H9 (cell line): Measurements from ENCODE around the gene ABCC2. TPM values are rescaled to one million over a fixed set of nuclear protein-coding genes. Genes with fewer than 3 reads are reported as not detected.
A peak's percentile ranks its signal among the peaks of the same experiment; 100 is the strongest.

Experiments
- DNase-seq: peaks from one replicate; pipeline ENCODE4 v3.0.0-alpha.2; 2017
- H2AFZ ChIP-seq: one replicate; pipeline ENCODE4 v1.6.1; 2013; ENCODE audit warnings: mild to moderate bottlenecking, low read length, control low read depth, moderate library complexity
- H2AK5ac ChIP-seq: 2 replicates; pipeline ENCODE4 v1.6.1; 2013; ENCODE audit warnings: low read length, control low read depth, mixed read lengths; ENCODE audit not compliant: insufficient read length
- H2BK120ac ChIP-seq: one replicate; pipeline ENCODE4 v1.6.1; 2013; ENCODE audit warnings: low read depth, mild to moderate bottlenecking, low read length, control low read depth, inconsistent platforms; ENCODE audit not compliant: poor library complexity, severe bottlenecking
- H2BK12ac ChIP-seq: 2 replicates; pipeline ENCODE4 v1.6.1; 2013; ENCODE audit warnings: low read length, control low read depth, mixed read lengths, low read depth; ENCODE audit not compliant: insufficient read length
- H2BK15ac ChIP-seq: 2 replicates; pipeline ENCODE4 v1.6.1; 2013; ENCODE audit warnings: low read depth, low read length, control low read depth
- H2BK20ac ChIP-seq: one replicate; pipeline ENCODE4 v1.6.1; 2013; ENCODE audit warnings: low read depth, mild to moderate bottlenecking, low read length, control low read depth, inconsistent platforms; ENCODE audit not compliant: poor library complexity, severe bottlenecking
- H2BK5ac ChIP-seq: 2 replicates; pipeline ENCODE4 v1.6.1; 2013; ENCODE audit warnings: low read length, control low read depth, mixed read lengths; ENCODE audit not compliant: insufficient read length
- H3K14ac ChIP-seq: 2 replicates; pipeline ENCODE4 v1.6.1; 2013; ENCODE audit warnings: low read length, control low read depth; ENCODE audit not compliant: insufficient read depth
- H3K18ac ChIP-seq: 2 replicates; pipeline ENCODE4 v1.6.1; 2013; ENCODE audit warnings: low read depth, mild to moderate bottlenecking, mixed read lengths, low read length, control low read depth; ENCODE audit not compliant: insufficient read length
- H3K23ac ChIP-seq: 2 replicates; pipeline ENCODE4 v1.6.1; 2013; ENCODE audit warnings: low read length, control low read depth, mixed read lengths, low read depth; ENCODE audit not compliant: insufficient read length
- H3K23me2 ChIP-seq: 2 replicates; pipeline ENCODE4 v1.6.1; 2013; ENCODE audit warnings: low read depth, mild to moderate bottlenecking, mixed read lengths, low read length, control low read depth; ENCODE audit not compliant: insufficient read length, poor library complexity, severe bottlenecking
- H3K27ac ChIP-seq: 2 replicates; pipeline ENCODE4 v1.5.1; 2013; ENCODE audit warnings: low read length, control low read depth, mixed read lengths, low read depth; ENCODE audit not compliant: insufficient read length
- H3K27me3 ChIP-seq: 2 replicates; pipeline ENCODE4 v1.6.1; 2013; ENCODE audit warnings: low read length, control low read depth, inconsistent platforms; ENCODE audit not compliant: insufficient read depth
- H3K4ac ChIP-seq: 2 replicates; pipeline ENCODE4 v1.6.1; 2013; ENCODE audit warnings: low read depth, mild to moderate bottlenecking, control low read depth, inconsistent platforms, low read length, moderate library complexity
- H3K4me1 ChIP-seq: 2 replicates; pipeline ENCODE4 v1.6.1; 2013; ENCODE audit warnings: low read length, control low read depth, inconsistent platforms; ENCODE audit not compliant: insufficient read depth
- H3K4me2 ChIP-seq: 2 replicates; pipeline ENCODE4 v1.6.1; 2013; ENCODE audit warnings: low read length, control low read depth, mixed read lengths; ENCODE audit not compliant: insufficient read length, insufficient read depth
- H3K56ac ChIP-seq: 2 replicates; pipeline ENCODE4 v1.6.1; 2013; ENCODE audit warnings: low read depth, mild to moderate bottlenecking, mixed read lengths, low read length, control low read depth; ENCODE audit not compliant: insufficient read length
- H3K79me1 ChIP-seq: 2 replicates; pipeline ENCODE4 v1.6.1; 2013; ENCODE audit warnings: low read depth, mild to moderate bottlenecking, moderate library complexity, low read length, control low read depth, inconsistent platforms; ENCODE audit not compliant: insufficient read depth, poor library complexity, severe bottlenecking
- H3K79me2 ChIP-seq: 2 replicates; pipeline ENCODE4 v1.6.1; 2013; ENCODE audit warnings: low read length, control low read depth, inconsistent platforms; ENCODE audit not compliant: insufficient read depth
- H3K9ac ChIP-seq: 2 replicates; pipeline ENCODE4 v1.6.1; 2013; ENCODE audit warnings: low read length, control low read depth, mixed read lengths; ENCODE audit not compliant: insufficient read length; ENCODE audit errors: extremely low read depth
- H3K9me3 ChIP-seq: one replicate; pipeline ENCODE4 v1.6.1; 2013; ENCODE audit warnings: low read depth, low read length, inconsistent platforms; ENCODE audit not compliant: control insufficient read depth
- H3T11ph ChIP-seq: one replicate; pipeline ENCODE4 v1.6.1; 2013; ENCODE audit warnings: mild to moderate bottlenecking, low read length, control low read depth, inconsistent platforms
- H4K20me1 ChIP-seq: one replicate; pipeline ENCODE4 v1.6.1; 2013; ENCODE audit not compliant: control insufficient read depth, insufficient read length, insufficient read depth
- H4K5ac ChIP-seq: 2 replicates; pipeline ENCODE4 v1.6.1; 2013; ENCODE audit warnings: low read depth, mild to moderate bottlenecking, mixed read lengths, low read length, control low read depth; ENCODE audit not compliant: insufficient read length
- H4K8ac ChIP-seq: replicated peaks from 2 replicates; pipeline ENCODE4 v1.6.1; 2013; ENCODE audit warnings: low read length, control low read depth, mixed read lengths, low read depth; ENCODE audit not compliant: insufficient read length
- H4K91ac ChIP-seq: 2 replicates; pipeline ENCODE4 v1.6.1; 2013; ENCODE audit warnings: low read depth, mild to moderate bottlenecking, moderate library complexity, mixed read lengths, low read length, control low read depth; ENCODE audit not compliant: insufficient read length
- H3K27ac Mint-ChIP-seq, 3 experiments: 2 replicates in 2 of 3; 3 replicates in 1 of 3; pipeline ENCODE4 v1.8.0; 2020 to 2021; ENCODE audit warnings: mixed read lengths in 3 of 3, mild to moderate bottlenecking in 1 of 3, moderate library complexity in 1 of 3
- H3K27me3 Mint-ChIP-seq: 2 replicates; pipeline ENCODE4 v1.8.0; 2021; ENCODE audit warnings: low read depth, mild to moderate bottlenecking, moderate library complexity, mixed read lengths
- H3K36me3 Mint-ChIP-seq, 3 experiments: 2 replicates in 2 of 3; 3 replicates in 1 of 3; pipeline ENCODE4 v1.8.0; 2020 to 2021; ENCODE audit warnings: low read depth in 3 of 3, mixed read lengths in 3 of 3; ENCODE audit not compliant: insufficient read depth in 1 of 3
- H3K4me1 Mint-ChIP-seq, 2 experiments: 2 replicates each; pipeline ENCODE4 v1.8.0; 2020; ENCODE audit warnings: mixed read lengths in 2 of 2
- H3K4me3 Mint-ChIP-seq, 2 experiments: 2 replicates in 1 of 2; 3 replicates in 1 of 2; pipeline ENCODE4 v1.8.0; 2020 to 2021; ENCODE audit warnings: mild to moderate bottlenecking in 2 of 2, mixed read lengths in 2 of 2, moderate library complexity in 1 of 2
- H3K9me3 Mint-ChIP-seq, 2 experiments: 2 replicates in 1 of 2; 3 replicates in 1 of 2; pipeline ENCODE4 v1.8.0; 2020; ENCODE audit warnings: mild to moderate bottlenecking in 2 of 2, mixed read lengths in 2 of 2, moderate library complexity in 1 of 2
- WGBS: extraction: QIAGEN DNeasy Blood & Tissue Kit; methylation state at CpG from one replicate; pipeline ENCODE4 v1.1.7; 2013; ENCODE audit warnings: missing lambda C conversion rate, low lambda C conversion rate, mixed read lengths; ENCODE audit not compliant: insufficient read length; ENCODE audit errors: extremely low coverage; 5-methylcytosine and 5-hydroxymethylcytosine counted together
- total RNA-seq: library from RNA; stranded (reverse); gene quantifications from 2 replicates; pipeline ENCODE4 v1.2.1, GENCODE V29; 2021
- TF ChIP-seq, protein P1 (sequence below): fragments of 200-600 bp; sonication (generic); conservative IDR thresholded peaks from 3 replicates; pipeline ENCODE4 v1.8.0; 2021; ENCODE audit warnings: antibody characterized with exemption, mild to moderate bottlenecking

ABCC2 gene
- total RNA-seq, 1 experiment from 2014 or later, result 0.68 TPM

DNA sequence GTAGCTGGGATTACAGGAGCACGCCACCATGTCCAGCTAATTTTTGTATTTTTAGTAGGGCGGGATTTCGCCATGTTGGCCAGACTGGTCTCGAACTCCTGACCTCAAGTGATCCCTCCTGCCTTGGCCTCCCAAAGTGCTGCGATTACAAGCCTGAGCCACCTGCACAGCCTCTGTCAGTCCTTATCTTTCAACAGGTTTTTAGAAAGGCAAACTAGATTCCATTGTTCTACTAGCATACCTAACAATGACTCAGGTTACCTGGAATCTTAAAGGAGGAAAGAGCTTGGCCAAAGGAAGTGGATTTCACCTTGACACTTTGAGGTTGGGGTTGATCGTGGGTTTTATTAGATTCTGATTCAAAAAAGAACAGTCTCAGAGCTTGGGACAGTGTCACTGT is 3.2 kb downstream of the ABCC2 start:
- no peak overlapping the region for H3K14ac ChIP-seq
- WGBS, result no CpG with 5 or more reads among the region's 6 CpGs
- H3K9me3 Mint-ChIP-seq, result peaks cover 0 to 3% of the 10 kb centered on the region in 2 experiments; a peak in 2 of 5 replicates
- no peak overlapping the region for H4K8ac ChIP-seq
- no peak overlapping the region for H3K9ac ChIP-seq
- H2AK5ac ChIP-seq, result no peak overlapping the region
- no peaks in the 10 kb centered on the region for H3K27me3 ChIP-seq
- H2BK5ac ChIP-seq, result no peak overlapping the region
- peak overlapping the region; percentile 73 for H3K27ac ChIP-seq
- no peak overlapping the region for H3K23ac ChIP-seq
- peaks cover 20% of the 10 kb centered on the region in 2 experiments for H3K4me1 Mint-ChIP-seq
- H3K4me3 Mint-ChIP-seq, result no peak overlapping the region
- no peak overlapping the region for H2BK120ac ChIP-seq
- H2BK20ac ChIP-seq, result peak overlapping the region; percentile 6
- no peak overlapping the region for H3T11ph ChIP-seq
- TF ChIP-seq, protein P1, sequence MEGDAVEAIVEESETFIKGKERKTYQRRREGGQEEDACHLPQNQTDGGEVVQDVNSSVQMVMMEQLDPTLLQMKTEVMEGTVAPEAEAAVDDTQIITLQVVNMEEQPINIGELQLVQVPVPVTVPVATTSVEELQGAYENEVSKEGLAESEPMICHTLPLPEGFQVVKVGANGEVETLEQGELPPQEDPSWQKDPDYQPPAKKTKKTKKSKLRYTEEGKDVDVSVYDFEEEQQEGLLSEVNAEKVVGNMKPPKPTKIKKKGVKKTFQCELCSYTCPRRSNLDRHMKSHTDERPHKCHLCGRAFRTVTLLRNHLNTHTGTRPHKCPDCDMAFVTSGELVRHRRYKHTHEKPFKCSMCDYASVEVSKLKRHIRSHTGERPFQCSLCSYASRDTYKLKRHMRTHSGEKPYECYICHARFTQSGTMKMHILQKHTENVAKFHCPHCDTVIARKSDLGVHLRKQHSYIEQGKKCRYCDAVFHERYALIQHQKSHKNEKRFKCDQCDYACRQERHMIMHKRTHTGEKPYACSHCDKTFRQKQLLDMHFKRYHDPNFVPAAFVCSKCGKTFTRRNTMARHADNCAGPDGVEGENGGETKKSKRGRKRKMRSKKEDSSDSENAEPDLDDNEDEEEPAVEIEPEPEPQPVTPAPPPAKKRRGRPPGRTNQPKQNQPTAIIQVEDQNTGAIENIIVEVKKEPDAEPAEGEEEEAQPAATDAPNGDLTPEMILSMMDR, result no peak
- H4K20me1 ChIP-seq, result no peaks in the 10 kb centered on the region
- H3K4ac ChIP-seq, result no peak overlapping the region
- no peaks in the 10 kb centered on the region for H3K9me3 ChIP-seq
- no peak overlapping the region for H2BK12ac ChIP-seq
- H4K91ac ChIP-seq, result no peak overlapping the region
- H4K5ac ChIP-seq, result no peak overlapping the region
- no peak overlapping the region for H3K18ac ChIP-seq
- peaks cover 6% of the 10 kb centered on the region for H3K4me1 ChIP-seq
- H3K27ac Mint-ChIP-seq, result 0 out of 7 replicates have a peak overlapping the region, but pooled peaks of 1 of the 3 experiments have one; percentile 32
- H3K79me1 ChIP-seq, result no peaks in the 10 kb centered on the region
- H3K4me2 ChIP-seq, result no peak overlapping the region
- H3K56ac ChIP-seq, result no peak overlapping the region
- H3K79me2 ChIP-seq, result no peaks in the 10 kb centered on the region
- no peaks in the 10 kb centered on the region for H3K23me2 ChIP-seq
- no peak overlapping the region for H2BK15ac ChIP-seq
- peak; percentile 49 for DNase-seq
- H2AFZ ChIP-seq, result no peak overlapping the region
- H3K27me3 Mint-ChIP-seq, result 0 out of 2 replicates have a peak, but pooled peaks cover 1% of the 10 kb centered on the region
- H3K36me3 Mint-ChIP-seq, result no peaks in the 10 kb centered on the region
